IMR-90 (cell line): ENCODE results near the gene MRPL17. TPM values are rescaled to one million over a fixed set of nuclear protein-coding genes. Genes with fewer than 3 reads are reported as not detected.

ENCODE experiments used
- ATAC-seq: fragments of 200-7000 bp; cut with Tn5 transposase; 2 replicates; pipeline ENCODE4 v1.9.1; 2020; ENCODE audit warnings: low read depth, mild to moderate bottlenecking, moderate library complexity
- BruUV-seq: library from RNA; stranded (reverse); fragments of 400-500 nt; replicated peaks from 2 replicates; lab custom pipeline; 2021; lab: Mats Ljungman, UMichigan
- CTCF ChIA-PET: fragments of 300-600 bp; formaldehyde crosslinking; extraction: SDS; loops from one replicate; lab custom pipeline; 2021; ENCODE audit warnings: antibody characterized with exemption; lab: Yijun Ruan, JAX
- POLR2A ChIA-PET: fragments of 300-600 bp; sonication (Branson Sonifier 250); formaldehyde crosslinking; loops from one replicate; lab custom pipeline; 2022; ENCODE audit warnings: antibody characterized with exemption; ENCODE audit not compliant: unreplicated experiment; lab: Charles Lee
- DNase-seq: peaks from one replicate; pipeline ENCODE4 v3.0.0; 2013
- H2AFZ ChIP-seq: replicated peaks from 2 replicates; pipeline ENCODE3; 2013; ENCODE audit warnings: low read length, mild to moderate bottlenecking; ENCODE audit not compliant: poor library complexity
- H2AK5ac ChIP-seq: 2 replicates; pipeline ENCODE4 v1.6.1; 2013; ENCODE audit warnings: low read depth, low read length, inconsistent platforms
- H2AK9ac ChIP-seq: replicated peaks from 2 replicates; pipeline ENCODE3; 2013; ENCODE audit warnings: mild to moderate bottlenecking, low read depth, low read length, moderate library complexity; ENCODE audit not compliant: poor library complexity
- H2BK120ac ChIP-seq: 2 replicates; pipeline ENCODE4 v1.6.1; 2013; ENCODE audit warnings: low read depth, low read length, inconsistent platforms
- H2BK15ac ChIP-seq: 3 replicates; pipeline ENCODE4 v1.6.1; 2013; ENCODE audit warnings: low read depth, low read length, inconsistent platforms
- H2BK20ac ChIP-seq: 2 replicates; pipeline ENCODE4 v1.6.1; 2013; ENCODE audit warnings: low read depth, mild to moderate bottlenecking, inconsistent platforms, low read length, moderate library complexity
- H2BK5ac ChIP-seq: 2 replicates; pipeline ENCODE4 v1.6.1; 2013; ENCODE audit warnings: mild to moderate bottlenecking, low read depth, low read length, inconsistent platforms; ENCODE audit not compliant: poor library complexity, severe bottlenecking
- H3K14ac ChIP-seq: replicated peaks from 2 replicates; pipeline ENCODE4 v1.6.1; 2013; ENCODE audit warnings: low read depth, low read length, inconsistent platforms
- H3K18ac ChIP-seq: 2 replicates; pipeline ENCODE4 v1.6.1; 2013; ENCODE audit warnings: low read depth, low read length, control low read depth
- H3K23ac ChIP-seq: 2 replicates; pipeline ENCODE4 v1.6.1; 2013; ENCODE audit warnings: low read depth, low read length, inconsistent platforms
- H3K27ac ChIP-seq: 2 replicates; pipeline ENCODE4 v1.5.1; 2013; ENCODE audit warnings: mild to moderate bottlenecking, control low read depth, low read length; ENCODE audit not compliant: insufficient read depth
- H3K27me3 ChIP-seq: 2 replicates; pipeline ENCODE4 v1.6.1; 2013; ENCODE audit warnings: low read length; ENCODE audit not compliant: control insufficient read depth, insufficient read depth
- H3K36me3 ChIP-seq: 2 replicates; pipeline ENCODE4 v1.6.1; 2013; ENCODE audit warnings: low read length, mixed read lengths; ENCODE audit not compliant: control insufficient read depth, insufficient read depth
- H3K4ac ChIP-seq: 2 replicates; pipeline ENCODE4 v1.6.1; 2013; ENCODE audit warnings: low read depth, low read length, inconsistent platforms
- H3K4me1 ChIP-seq: 2 replicates; pipeline ENCODE4 v1.6.1; 2013; ENCODE audit warnings: low read length, mixed read lengths; ENCODE audit not compliant: control insufficient read depth, insufficient read depth
- H3K4me2 ChIP-seq: 2 replicates; pipeline ENCODE4 v1.6.1; 2013; ENCODE audit warnings: low read depth, mild to moderate bottlenecking, control low read depth, low read length, moderate library complexity
- H3K4me3 ChIP-seq: 2 replicates; pipeline ENCODE4 v1.5.1; 2013; ENCODE audit warnings: low read depth, mild to moderate bottlenecking, control low read depth, low read length, moderate library complexity; ENCODE audit not compliant: insufficient read depth
- H3K56ac ChIP-seq: 2 replicates; pipeline ENCODE4 v1.6.1; 2013; ENCODE audit warnings: low read length, inconsistent platforms; ENCODE audit not compliant: insufficient read depth; ENCODE audit errors: extremely low read depth
- H3K79me1 ChIP-seq, 2 experiments: 2 replicates each; pipeline ENCODE4 v1.6.1; 2013; ENCODE audit warnings: low read length in 2 of 2, inconsistent platforms in 1 of 2, low read depth in 1 of 2
- H3K9ac ChIP-seq: 2 replicates; pipeline ENCODE4 v1.6.1; 2013; ENCODE audit warnings: low read depth, low read length, control low read depth
- H3K9me1 ChIP-seq: 2 replicates; pipeline ENCODE4 v1.6.1; 2013; ENCODE audit warnings: low read length, inconsistent platforms; ENCODE audit not compliant: insufficient read depth
- H3K9me3 ChIP-seq: 2 replicates; pipeline ENCODE4 v1.6.1; 2013; ENCODE audit warnings: low read length; ENCODE audit not compliant: control insufficient read depth, insufficient read depth
- H4K20me1 ChIP-seq: 2 replicates; pipeline ENCODE4 v1.6.1; 2013; ENCODE audit warnings: low read length, inconsistent platforms; ENCODE audit not compliant: insufficient read depth
- H4K5ac ChIP-seq: 2 replicates; pipeline ENCODE4 v1.6.1; 2013; ENCODE audit warnings: mild to moderate bottlenecking, low read depth, low read length, control low read depth
- H4K8ac ChIP-seq, 2 experiments: 2 replicates each; pipeline ENCODE4 v1.6.1; 2013; ENCODE audit warnings: low read depth in 2 of 2, low read length in 2 of 2, control low read depth in 1 of 2, inconsistent platforms in 1 of 2
- H4K91ac ChIP-seq: 2 replicates; pipeline ENCODE4 v1.6.1; 2013; ENCODE audit warnings: low read depth, low read length, inconsistent platforms; ENCODE audit not compliant: insufficient read depth
- MAFK ChIP-seq: IDR thresholded peaks from 2 replicates; pipeline ENCODE4 v1.6.1; 2012; ENCODE audit warnings: low read depth, low read length, improper control_type of control experiment
- whole genome bisulfite sequencing, 2 experiments: methylation state at CpG; one replicate each; pipeline versions ENCODE4 v1.1.5 to v1.1.7; 2013; ENCODE audit warnings: missing lambda C conversion rate in 2 of 2; ENCODE audit not compliant: insufficient read length in 1 of 2; ENCODE audit errors: extremely low coverage in 2 of 2; 5-methylcytosine and 5-hydroxymethylcytosine counted together
- dilution Hi-C: fragments of 300-500 bp; cut with HindIII; formaldehyde crosslinking; loops from one replicate; pipeline ENCODE4 v1.14.3; 2018; ENCODE audit warnings: low sequenced_read_pairs; ENCODE audit not compliant: unreplicated experiment
- in situ Hi-C: fragments of 300-500 bp; cut with MboI; formaldehyde crosslinking; loops from 3 replicates; pipeline ENCODE4 v1.14.3; 2019; ENCODE audit warnings: low sequenced_read_pairs, inconsistent platforms, mixed read lengths
- intact Hi-C: fragments of 100-400 bp; cut with micrococcal nuclease; formaldehyde crosslinking; loops from 2 replicates; pipeline ENCODE4 v1.10.0; 2022
- polyA plus RNA-seq, 3 experiments: library from polyadenylated mRNA; depleted of rRNA; stranded (reverse); fragments of >200 nt; gene quantifications; 2 replicates each; pipeline ENCODE4 v1.2.3, GENCODE V29; 2012; ENCODE audit warnings: low replicate concordance in 1 of 3
- total RNA-seq: library from RNA; depleted of rRNA; stranded (reverse); fragments of >200 nt; gene quantifications from 2 replicates; pipeline ENCODE4 v1.2.3, GENCODE V29; 2012

MRPL17 gene
- total and polyA plus RNA-seq, 2 of the 4 experiments (the other 2 are of a cell fraction) = 70.3 to 85.2 TPM

DNA sequence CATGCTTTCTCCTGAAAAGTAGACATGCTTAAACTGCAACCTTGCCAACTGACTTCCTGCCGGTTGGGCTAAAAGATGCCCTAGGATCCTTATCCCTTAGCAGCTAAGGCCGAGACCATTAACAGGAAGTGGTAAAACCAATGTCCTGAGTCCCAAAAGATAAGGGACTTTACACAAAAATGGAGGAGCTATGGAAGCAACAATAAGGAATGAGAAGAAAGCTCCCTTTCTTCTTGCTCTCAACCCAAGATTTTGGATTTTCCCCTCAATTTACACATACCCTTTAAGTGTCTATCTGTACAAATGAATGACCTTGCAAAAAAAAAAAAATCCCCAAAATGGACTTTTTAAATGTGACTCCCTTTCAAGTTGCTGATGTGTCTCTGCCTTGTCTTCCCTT, 11.1 kb downstream of the MRPL17 start:
- DNase-seq = no peak
- H2BK5ac ChIP-seq = no peak overlapping the region
- ChIA-PET POLR2A (no interaction called here), CTCF (interaction anchor here (0.7 kb wide), 1 partner anchor 152 kb away, joined by 3 read pairs; no protein-coding TSS in a partner anchor)
- no peak overlapping the region for H3K4ac ChIP-seq
- H3K27me3 ChIP-seq = no peaks in the 10 kb centered on the region
- H3K27ac ChIP-seq = no peak overlapping the region
- H2AFZ ChIP-seq = no peak overlapping the region
- no peaks in the 10 kb centered on the region for H3K36me3 ChIP-seq
- no peak overlapping the region for H4K91ac ChIP-seq
- H2BK20ac ChIP-seq = no peak overlapping the region
- H2AK9ac ChIP-seq = no peak overlapping the region
- no CpG with 5 or more reads among the region's 2 CpGs for WGBS, 2 experiments
- no peak overlapping the region for H3K4me2 ChIP-seq
- no peaks in the 10 kb centered on the region for H3K9me1 ChIP-seq
- H4K5ac ChIP-seq = no peak overlapping the region
- no peak overlapping the region for H2AK5ac ChIP-seq
- H4K20me1 ChIP-seq = no peaks in the 10 kb centered on the region
- intact Hi-C loops (no loop called here), in situ Hi-C loops (no loop called here), dilution Hi-C loops (no loop called here)
- no peak overlapping the region for H3K9ac ChIP-seq
- no TSS peak for BruUV-seq
- H3K9me3 ChIP-seq = no peaks in the 10 kb centered on the region
- no peak overlapping the region for H3K56ac ChIP-seq
- H3K4me1 ChIP-seq = no peaks in the 10 kb centered on the region
- H3K14ac ChIP-seq = no peak overlapping the region
- TF ChIP-seq MAFK = no peak
- H3K79me1 ChIP-seq = no peaks in the 10 kb centered on the region
- H3K23ac ChIP-seq = no peak overlapping the region
- no peak for ATAC-seq
- H2BK15ac ChIP-seq = no peak overlapping the region
- no peak overlapping the region for H3K4me3 ChIP-seq
- no peak overlapping the region for H2BK120ac ChIP-seq
- H3K18ac ChIP-seq = no peak overlapping the region
- H4K8ac ChIP-seq = no peak overlapping the region
